Vagina (tissue), 2 donors: ENCODE data around the gene DTHD1. TPM values are rescaled to one million over a fixed set of nuclear protein-coding genes. Genes with fewer than 3 reads are reported as not detected.

Source experiments
- DNase-seq, 2 donors: peaks; one replicate each; pipeline ENCODE4 v3.0.0-alpha.2; 2017; ENCODE audit errors: extremely low spot score in 2 of 2
- H3K27ac ChIP-seq: fragments of 200-600 bp; sonication (generic); one replicate; pipeline ENCODE4 v1.5.1; 2019
- H3K27me3 ChIP-seq: fragments of 200-600 bp; sonication (generic); one replicate; pipeline ENCODE4 v1.5.1; 2019
- H3K36me3 ChIP-seq, 2 donors: fragments of 200-600 bp; sonication (generic); one replicate each; pipeline ENCODE4 v1.5.1; 2017 to 2019
- H3K4me1 ChIP-seq: fragments of 200-600 bp; sonication (generic); one replicate; pipeline ENCODE4 v1.5.1; 2019
- H3K4me3 ChIP-seq, 2 donors: fragments of 200-600 bp; sonication (generic); 1 replicate in 1 of 2; 2 replicates in 1 of 2; pipeline ENCODE4 v1.5.1; 2016 to 2019
- H3K9me3 ChIP-seq: fragments of 200-600 bp; sonication (generic); one replicate; pipeline ENCODE4 v1.5.1; 2019
- CTCF ChIP-seq, 3 experiments: fragments of 450-650 bp in 2 of 3; fragments of 200-600 bp in 1 of 3; sonication (generic) in 1 of 3; IDR thresholded peaks; one replicate each; pipeline ENCODE4 v1.5.1; 2017 to 2019; ENCODE audit warnings: antibody characterized with exemption in 3 of 3, mild to moderate bottlenecking in 2 of 3, moderate library complexity in 2 of 3
- POLR2A ChIP-seq, 2 donors: fragments of 450-650 bp; IDR thresholded peaks; one replicate each; pipeline ENCODE4 v1.6.1; 2017; ENCODE audit warnings: antibody characterized with exemption in 2 of 2, mild to moderate bottlenecking in 2 of 2, moderate library complexity in 2 of 2
- POLR2AphosphoS5 ChIP-seq, 2 donors: sonication (generic); formaldehyde crosslinking; IDR thresholded peaks; one replicate each; pipeline ENCODE4 v1.9.0; 2017; ENCODE audit warnings: antibody characterized with exemption in 2 of 2, mild to moderate bottlenecking in 2 of 2, low read depth in 1 of 2; ENCODE audit not compliant: insufficient read depth in 1 of 2
- intact Hi-C: fragments of 100-400 bp; cut with DNase I; formaldehyde crosslinking; loops from one replicate; pipeline ENCODE4 v1.15.1; 2023
- total RNA-seq: library from RNA; depleted of rRNA; stranded (reverse); fragments of >200 nt; gene quantifications from one replicate; pipeline ENCODE4 v1.2.3, GENCODE V29; 2016

Gene DTHD1
- total RNA-seq, 1 donor from 2014 or later: 0.49 TPM

- intact Hi-C loops: no loop called here
- Histone ChIP-seq H3K4me1 (no peaks in the 10 kb centered on the region), H3K4me3 (no peak overlapping the region), H3K27me3 (no peaks in the 10 kb centered on the region), H3K27ac (no peak overlapping the region), H3K36me3 (no peaks in the 10 kb centered on the region), H3K9me3 (no peaks in the 10 kb centered on the region)
- TF ChIP-seq POLR2A (IDR thresholded peaks at IDR 0.05) (no peak), POLR2AphosphoS5 (IDR thresholded peaks at IDR 0.05; ENCODE audit: insufficient read depth in 1 of 2, low read depth in 1 of 2) (no peak), CTCF (IDR thresholded peaks at IDR 0.05) (no peak)
- no peak for DNase-seq
Measured at GRCh38 chr4:36329228-36329627, 47.8 kb downstream of the DTHD1 start.

GRCh38 chr4:36330796-36331195 lies 49.4 kb downstream of the DTHD1 start:
- Histone ChIP-seq H3K36me3 (no peaks in the 10 kb centered on the region), H3K27ac (no peak overlapping the region), H3K27me3 (no peaks in the 10 kb centered on the region), H3K9me3 (no peaks in the 10 kb centered on the region), H3K4me1 (no peaks in the 10 kb centered on the region), H3K4me3 (no peak overlapping the region)
- intact Hi-C loops: no loop called here
- no peak for TF ChIP-seq POLR2A (IDR thresholded peaks at IDR 0.05)
- TF ChIP-seq POLR2AphosphoS5 (IDR thresholded peaks at IDR 0.05; ENCODE audit: insufficient read depth in 1 of 2, low read depth in 1 of 2): no peak
- TF ChIP-seq CTCF (IDR thresholded peaks at IDR 0.05): no peak
- DNase-seq: no peak

GRCh38 chr4:36332023-36332781 lies 50.8 kb downstream of the DTHD1 start:
- DNase-seq: no peak
- Histone ChIP-seq H3K4me1 (no peaks in the 10 kb centered on the region), H3K27ac (no peak overlapping the region), H3K4me3 (no peak overlapping the region), H3K36me3 (no peaks in the 10 kb centered on the region), H3K27me3 (no peaks in the 10 kb centered on the region), H3K9me3 (no peaks in the 10 kb centered on the region)
- intact Hi-C loops: no loop called here
- TF ChIP-seq POLR2A (IDR thresholded peaks at IDR 0.05) (no peak), CTCF (IDR thresholded peaks at IDR 0.05) (no peak), POLR2AphosphoS5 (IDR thresholded peaks at IDR 0.05; ENCODE audit: insufficient read depth in 1 of 2, low read depth in 1 of 2) (no peak)

GRCh38 chr4:36332782-36333131 lies 51.3 kb downstream of the DTHD1 start:
- no peak for DNase-seq
- no peak for TF ChIP-seq POLR2AphosphoS5 (IDR thresholded peaks at IDR 0.05; ENCODE audit: insufficient read depth in 1 of 2, low read depth in 1 of 2)
- Histone ChIP-seq H3K36me3 (no peaks in the 10 kb centered on the region), H3K9me3 (no peaks in the 10 kb centered on the region), H3K4me1 (no peaks in the 10 kb centered on the region), H3K4me3 (no peak overlapping the region), H3K27ac (no peak overlapping the region), H3K27me3 (no peaks in the 10 kb centered on the region)
- intact Hi-C loops: no loop called here

- intact Hi-C loops: no loop called here
- Histone ChIP-seq H3K27me3 (no peaks in the 10 kb centered on the region), H3K27ac (no peak overlapping the region), H3K36me3 (no peaks in the 10 kb centered on the region), H3K9me3 (no peaks in the 10 kb centered on the region), H3K4me3 (no peak overlapping the region), H3K4me1 (no peaks in the 10 kb centered on the region)
- TF ChIP-seq POLR2A (IDR thresholded peaks at IDR 0.05) (no peak), CTCF (IDR thresholded peaks at IDR 0.05) (no peak), POLR2AphosphoS5 (IDR thresholded peaks at IDR 0.05; ENCODE audit: insufficient read depth in 1 of 2, low read depth in 1 of 2) (no peak)
- DNase-seq: no peak
Measured at GRCh38 chr4:36333303-36333877, 52.0 kb downstream of the DTHD1 start.
